Cerebellar cortex (tissue), 1 donor: ENCODE data around the gene DPCD.
"Not testable (repeated sequence)": the region's sequence is repeated elsewhere in the genome, so short reads cannot be mapped to it uniquely, and the experiment has no call there.

ENCODE experiments used
- DNase-seq: peaks from one replicate; pipeline ENCODE4 v3.0.0-alpha.2; 2015; ENCODE audit warnings: low spot score

Gene DPCD

DNA sequence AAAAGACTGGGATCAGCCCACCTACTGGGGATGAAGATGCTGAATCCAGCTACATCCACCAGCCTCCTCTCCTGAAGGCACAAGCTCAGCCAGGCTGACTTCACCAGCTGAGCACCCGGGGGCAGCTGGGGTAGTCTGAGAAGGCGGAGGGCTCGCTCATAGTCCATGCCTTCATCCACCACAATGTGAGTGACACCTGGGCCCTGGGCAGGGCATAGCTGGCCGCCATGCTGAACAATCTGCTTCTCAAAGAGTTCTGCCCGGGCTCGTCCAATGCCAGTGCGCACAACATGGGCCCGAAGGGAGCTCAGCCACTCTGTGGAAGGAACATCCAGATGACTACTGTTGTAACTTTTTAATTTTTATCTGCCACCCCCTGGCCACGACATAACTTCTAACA lies 2.3 kb upstream of the DPCD start:
- no peak for DNase-seq

DNA sequence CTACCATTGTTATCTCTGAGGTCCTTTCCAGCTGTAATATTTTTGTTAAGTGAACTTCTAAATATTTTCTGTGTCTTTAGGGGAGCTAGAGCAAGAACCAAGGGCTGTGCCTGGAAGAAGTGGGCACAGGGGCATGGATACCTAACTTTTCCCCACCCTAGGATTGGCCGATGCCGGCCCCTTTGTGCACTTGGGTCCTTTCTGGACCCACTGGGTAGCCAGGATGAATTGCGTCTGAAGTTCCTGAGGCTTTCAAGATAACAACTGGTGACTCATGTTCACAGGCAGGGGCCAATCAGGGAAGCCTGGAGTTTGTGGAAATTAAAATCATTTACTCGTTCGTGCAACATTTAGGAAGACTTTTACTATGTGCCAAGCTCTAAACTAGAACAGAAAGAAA lies 758 bp downstream of the DPCD start:
- DNase-seq = no peak

DNA sequence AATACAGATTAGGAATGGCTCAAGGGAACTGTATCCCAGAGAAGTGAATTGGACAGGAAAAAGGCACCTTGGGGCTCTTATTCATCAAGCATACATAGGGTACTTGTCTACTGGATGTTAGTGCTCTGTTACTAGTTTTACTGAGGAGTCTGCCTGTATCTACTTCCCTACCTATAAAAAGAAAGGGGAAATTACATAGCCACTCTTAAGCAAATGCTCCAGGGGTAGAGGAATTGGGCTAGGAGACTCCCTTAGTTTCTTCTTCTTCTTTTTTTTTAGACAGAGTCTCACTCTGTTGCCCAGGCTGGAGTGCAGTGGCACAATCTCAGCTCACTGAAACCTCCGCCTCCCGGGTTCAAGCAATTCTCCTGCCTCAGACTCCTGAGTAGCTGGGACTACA lies 5.2 kb downstream of the DPCD start:
- not testable (repeated sequence) for DNase-seq

DNA sequence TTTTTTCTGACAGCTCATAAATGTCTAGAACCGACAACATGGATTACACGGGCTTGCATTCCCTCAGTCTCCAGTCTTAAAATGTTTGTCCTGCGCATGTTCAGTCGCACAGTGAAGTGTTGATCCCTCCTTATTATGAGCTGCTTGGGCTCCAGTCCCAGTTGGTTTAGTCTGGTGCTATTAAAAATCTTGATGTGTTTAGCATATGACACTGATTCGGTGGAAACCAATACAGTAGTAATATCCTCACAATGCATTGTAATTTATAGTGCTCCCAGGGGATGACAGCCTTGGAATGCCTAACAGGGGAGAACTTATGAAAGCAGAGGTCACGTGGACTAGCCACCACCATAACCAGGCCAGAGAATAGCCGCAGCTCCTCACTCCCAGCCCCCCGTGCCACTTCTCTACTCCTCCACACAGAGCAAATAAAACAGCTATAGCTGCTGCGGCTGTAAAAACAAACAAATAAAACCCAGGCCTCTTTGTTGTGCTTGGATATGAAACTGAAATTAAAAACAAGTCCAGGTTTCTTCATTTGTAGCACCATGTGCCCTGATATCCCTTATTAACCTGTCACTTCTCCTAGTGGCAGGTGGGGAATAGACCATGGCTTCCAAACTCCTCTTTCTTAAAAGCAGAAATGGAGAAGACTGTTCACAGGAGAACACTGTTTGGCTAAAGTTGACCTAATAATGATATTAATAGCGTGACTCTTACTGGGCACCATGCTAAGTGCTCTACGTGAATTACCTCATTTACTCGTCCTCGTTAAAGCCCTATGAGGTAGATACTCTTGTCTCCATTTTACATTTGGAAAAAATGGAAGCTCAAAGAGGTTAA lies 7.7 kb downstream of the DPCD start:
- DNase-seq = peak; percentile 94

DNA sequence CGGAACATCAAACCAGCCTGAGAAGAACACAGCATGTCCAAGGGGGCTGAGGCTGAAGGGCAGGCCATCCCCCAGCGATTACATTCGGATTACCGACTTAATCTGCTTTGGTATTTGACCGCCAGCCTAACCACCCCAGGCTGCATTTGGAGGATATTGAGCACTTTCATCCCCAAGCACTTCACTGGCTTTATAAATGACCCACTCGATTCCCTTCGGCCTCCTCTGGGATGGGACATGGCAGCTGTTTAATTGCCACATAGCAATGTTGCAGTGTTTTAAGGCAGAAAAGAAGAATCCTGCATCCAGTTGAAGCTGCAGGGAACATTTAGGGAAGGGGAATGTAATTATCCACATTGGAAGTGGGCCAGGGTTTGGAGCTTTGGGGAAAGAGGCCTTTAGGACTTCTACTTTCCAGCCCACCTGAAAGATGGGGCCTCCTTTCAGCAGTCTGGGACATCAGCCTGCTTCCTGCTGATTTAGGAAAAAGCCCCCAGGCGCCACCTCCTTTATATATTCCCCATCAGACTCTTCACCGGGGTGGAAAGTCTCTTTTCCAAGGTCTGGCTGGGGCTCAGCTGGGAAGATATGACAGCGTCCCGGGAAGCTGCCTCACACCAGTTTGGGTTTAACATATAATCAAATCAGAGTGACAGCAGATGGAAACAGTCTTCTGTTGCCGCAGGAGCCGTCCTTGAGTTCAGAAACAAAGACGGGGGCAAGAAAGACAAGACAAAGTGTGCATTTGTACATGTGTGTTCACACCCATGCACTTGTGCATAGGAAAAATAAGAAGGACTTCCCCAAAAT lies 9.2 kb downstream of the DPCD start:
- DNase-seq = peak; percentile 90

DNA sequence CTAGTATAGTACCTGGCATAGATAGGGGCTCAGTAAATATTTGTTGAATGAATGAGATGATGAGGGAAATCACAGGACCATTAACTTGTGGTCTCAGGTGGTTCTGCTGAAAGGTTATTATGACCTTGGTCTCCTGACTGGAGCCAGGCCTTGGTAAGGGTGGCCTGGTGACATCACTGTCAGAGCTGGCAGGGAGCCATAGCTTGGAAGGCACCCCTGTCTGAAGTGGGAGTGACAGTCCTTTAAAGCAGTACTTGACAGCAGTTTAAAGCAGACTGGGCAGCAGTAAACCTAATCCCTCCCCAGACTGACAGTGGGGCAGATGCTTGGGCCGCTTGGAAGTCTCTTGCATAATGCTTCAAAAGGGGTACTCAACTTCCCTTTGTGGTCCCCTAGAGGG lies 13.4 kb downstream of the DPCD start:
- DNase-seq = no peak

DNA sequence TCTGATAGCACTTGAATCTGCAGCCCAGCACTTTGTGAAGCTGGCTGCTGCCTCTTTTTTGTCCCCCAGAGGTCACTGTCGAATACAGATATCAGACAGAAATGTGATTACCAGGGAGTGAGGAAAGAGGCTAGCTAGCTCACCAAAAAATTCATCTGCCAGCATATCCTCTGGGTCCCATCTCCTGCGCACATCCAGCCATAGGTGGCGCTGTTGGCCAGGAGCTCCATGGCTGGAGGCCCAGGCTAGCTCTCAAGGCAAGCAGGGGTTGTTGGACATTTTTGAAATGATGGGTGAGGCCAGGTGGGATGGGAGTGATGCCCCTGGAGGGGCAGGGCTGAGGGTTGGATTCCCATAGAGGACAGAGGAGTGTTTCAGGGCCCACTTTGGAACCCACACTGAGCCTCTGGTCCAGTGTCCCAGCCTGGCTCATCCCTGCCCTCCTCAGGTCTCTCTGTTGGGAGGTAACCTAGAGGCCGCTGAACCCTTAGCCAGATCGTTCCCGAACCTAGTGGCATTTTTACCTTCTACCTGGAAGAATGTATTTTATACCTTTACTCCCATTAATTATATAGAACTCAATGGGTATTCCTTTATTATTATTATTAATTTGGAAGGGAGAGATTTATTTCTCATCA lies 14.8 kb downstream of the DPCD start:
- DNase-seq = peak; percentile 93

DNA sequence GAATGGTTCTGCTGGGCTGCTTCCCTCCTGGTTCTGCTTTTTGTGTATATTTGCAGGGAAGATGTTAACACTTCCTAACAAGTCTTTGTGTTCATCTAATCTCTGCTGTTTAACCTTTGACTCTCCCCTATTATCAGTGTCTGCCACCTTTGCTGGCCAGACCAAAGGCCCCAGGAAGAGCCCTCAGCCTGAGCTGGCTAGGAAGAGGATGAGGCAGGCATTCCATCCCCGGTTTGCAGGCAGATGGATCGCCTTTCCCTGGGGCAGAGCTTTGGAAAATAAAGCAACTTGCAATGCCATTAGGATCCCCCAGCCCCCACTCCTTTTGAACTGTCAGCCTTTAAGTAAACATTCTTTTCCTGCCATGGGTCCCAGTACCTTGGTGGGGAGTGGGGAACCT lies 19.0 kb downstream of the DPCD start:
- DNase-seq = no peak

DNA sequence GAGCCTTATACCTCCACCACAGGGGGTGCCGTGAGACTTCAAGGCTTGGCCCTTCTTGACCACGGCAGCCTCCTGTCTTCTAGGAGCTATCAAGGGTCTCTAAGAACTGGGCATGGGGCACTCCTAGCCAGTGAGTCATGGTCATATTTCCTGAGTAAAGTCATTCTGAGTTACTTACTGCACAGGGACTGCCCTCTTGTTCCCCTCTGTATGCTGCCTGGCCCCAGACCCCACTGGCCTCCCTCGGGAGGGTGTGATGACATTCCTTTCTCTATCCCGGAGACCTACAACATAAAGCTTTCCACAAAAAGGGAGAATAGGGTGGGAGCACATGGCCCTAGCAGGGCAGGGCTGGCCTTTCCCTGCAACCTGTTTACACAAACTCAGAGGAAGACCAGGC lies 21.4 kb downstream of the DPCD start:
- no peak for DNase-seq

DNA sequence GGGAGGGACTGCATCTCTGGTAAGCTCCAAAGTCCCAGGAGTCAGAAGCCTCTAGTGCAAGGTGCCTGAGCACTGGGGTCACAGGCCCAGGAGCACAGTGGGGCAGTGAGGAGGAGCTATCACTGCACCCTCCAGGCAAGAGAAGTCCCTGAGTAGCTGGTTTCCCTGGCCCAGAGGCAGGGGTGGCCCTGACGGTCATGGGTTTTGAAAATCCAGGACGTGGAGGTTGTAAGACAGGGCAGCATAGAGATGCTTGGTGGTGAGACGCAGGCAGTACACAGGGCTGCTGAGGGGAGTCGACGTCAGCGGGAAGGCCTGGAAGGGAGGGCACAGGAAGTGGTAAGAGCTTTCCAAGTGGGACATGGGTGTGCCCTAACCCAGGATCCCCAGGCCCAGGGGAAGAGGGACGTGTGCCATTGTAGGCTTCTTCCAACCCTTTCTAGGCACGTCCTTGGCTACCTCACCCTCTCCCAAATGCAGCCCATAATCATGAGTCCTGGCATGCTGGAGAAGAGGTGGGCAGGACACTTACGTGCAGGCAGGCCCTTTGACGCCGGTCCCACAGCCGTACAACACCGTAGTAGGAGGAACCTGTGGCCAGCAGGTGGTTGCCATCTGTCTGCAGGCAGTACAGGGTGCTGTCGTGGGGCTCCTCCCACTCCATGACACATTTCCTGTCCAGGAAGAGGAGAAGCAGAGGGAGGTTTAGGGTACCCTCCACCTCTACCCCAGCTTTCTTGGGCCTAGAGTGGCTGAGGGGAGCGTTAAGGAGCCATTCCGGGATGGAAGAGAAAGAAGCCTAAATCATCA lies 23.2 kb downstream of the DPCD start:
- no peak for DNase-seq

DNA sequence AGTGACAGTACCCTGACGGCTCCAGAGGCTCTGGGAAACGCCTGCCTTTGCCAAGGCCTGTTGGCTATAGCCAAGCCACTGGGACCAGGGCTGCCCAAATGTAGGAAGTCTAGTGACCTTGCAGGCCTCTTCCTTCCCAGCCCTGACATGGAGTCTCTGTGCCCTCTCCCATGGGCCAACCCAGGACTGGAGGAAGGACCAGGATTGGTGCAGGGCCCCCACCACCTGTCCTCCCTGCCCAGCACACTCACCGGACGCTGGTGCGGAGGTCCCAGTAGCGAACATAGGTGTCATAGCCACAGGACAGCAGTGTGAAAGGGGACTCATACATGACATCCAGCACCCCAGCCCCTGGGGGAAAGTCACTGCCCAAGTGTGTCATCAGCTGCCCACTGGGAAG lies 24.0 kb downstream of the DPCD start:
- DNase-seq = no peak

DNA sequence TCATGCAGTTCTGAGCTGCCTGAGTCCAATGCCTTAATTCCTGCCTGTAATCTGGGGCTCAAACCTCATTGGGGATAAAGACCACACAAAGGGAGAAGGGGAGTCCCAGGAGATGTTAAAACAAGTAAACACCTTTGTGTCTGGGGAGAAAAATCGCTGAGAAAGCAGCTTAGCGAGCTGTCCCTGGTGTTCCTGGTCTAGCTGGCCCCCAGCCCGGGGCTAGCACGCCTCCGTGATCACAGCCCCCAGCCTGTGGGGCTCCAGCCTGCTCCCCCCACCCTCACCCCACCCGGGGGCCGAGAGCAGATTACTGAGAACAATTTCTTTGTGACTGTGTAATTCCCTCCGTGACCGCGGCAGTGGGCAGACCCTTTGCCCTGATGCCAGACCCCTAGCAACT lies 24.8 kb downstream of the DPCD start:
- no peak for DNase-seq

DNA sequence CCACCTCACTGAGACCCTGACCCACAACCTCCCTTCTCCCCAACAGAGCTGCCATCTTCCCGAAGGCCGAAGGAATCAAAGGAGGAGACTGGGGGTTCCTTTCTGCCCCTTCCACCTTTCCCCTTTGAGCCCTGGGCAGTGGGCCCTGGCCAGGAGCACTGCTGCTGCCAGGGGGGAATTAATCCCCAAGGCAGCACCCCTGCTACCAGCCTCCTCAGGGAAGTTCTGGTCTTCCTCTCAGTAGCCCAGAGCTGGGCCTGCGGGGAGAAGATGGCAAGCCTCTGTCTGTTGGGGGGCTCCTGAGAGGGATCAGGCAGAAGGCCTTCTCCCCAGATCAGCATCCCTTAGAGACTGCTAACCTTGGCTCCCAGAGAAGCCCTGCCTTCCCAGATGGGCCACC lies 25.5 kb downstream of the DPCD start:
- DNase-seq = no peak

DNA sequence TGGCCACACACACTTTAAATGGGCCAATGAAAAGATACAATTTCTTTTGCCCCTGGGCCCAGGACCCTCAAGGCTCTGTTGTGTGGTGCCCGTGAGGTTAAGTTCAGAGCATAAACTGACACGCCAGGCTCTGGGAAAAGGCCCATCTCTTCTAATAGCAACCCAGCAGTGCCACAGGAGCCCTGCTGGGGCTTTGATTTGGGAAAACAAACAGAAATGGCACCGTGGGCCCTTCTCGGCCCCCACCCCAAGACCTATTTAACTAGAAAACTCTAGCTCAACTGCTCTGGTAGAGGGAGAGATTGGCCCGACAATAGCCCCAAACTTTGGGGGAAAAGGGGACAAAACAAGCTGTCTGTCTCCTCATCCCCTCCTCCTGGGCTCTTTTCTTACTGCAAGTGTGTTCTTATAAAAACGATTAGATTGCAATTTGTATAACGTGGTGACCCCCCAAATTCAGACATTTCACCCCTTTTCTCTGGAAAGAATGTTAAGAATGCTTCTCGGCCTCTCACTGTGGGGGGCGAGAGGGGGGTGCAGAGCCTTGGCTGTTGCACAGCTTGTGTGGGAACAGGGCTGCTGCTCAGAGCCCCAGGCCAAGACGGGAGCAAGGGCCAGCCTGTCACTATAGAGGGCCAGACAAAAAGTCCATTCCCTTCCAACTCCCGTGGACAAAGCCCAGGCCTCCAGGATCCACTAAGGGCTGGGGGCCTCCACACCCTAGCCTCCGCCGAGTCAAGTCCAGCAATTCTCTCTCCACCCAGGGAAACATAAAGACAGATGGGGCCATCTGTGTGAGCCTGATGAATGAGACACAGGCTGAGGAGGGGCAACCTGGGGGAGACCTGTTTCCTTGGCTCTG lies 26.8 kb downstream of the DPCD start:
- no peak for DNase-seq

DNA sequence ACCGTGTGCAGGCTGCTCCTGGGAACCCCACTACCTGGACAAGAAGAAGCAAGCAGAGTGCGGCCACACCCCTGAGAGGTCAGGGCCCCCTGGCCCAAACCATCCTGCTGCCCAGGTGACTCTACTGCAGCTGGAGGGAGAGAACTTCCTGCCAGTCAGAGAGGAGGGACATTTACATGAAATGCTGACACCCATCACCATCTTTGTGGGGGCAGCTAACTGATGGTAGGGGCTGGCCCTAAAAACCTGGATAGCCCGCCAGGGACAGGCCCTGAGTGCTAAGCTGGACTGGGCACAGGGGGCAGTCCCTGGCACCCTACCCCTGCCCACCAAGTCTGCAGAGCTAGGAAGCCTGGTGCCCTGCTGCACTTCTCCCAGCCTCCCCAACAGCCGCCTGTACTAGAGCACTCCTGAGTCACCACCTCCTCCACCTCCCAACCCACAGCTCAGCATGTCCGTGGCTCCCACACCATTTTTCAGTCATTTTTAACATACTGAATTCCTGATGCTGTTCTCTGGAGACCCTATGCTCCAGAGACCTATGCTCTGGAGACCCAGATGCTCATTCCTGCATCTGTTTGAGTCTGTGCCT lies 27.5 kb downstream of the DPCD start:
- no peak for DNase-seq

DNA sequence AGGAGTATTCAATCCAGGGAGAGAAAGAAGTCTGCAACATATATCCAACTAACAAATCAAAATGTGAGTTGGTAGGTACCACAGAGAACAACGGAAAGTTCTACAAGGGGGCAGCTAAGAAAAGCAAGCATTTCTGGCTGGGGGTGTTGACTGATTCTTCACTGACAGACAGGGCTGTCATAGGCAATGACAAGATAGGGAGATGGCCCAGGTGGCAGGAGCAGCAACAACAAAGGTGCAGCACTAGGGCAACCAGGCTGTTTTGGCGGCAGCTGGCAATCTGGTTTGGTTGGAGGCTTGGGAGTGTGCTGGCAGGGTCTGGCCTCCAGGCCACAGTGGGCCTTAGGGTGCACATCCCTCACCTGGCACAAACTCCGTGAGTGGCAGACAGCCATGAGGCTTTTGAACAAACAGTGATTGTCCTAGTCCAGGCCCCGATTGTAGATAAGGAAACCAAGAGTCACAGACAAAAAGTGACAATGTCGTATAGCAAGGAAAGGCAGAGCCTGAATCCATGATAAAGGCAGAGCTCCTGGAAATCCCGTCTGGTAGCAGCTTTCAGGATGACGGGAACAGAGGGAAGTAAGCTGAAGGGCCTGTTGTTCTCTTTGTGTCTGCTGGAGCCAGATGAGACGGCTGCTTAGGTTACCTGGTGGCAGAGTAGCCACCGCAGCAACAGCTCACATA lies 28.4 kb downstream of the DPCD start:
- DNase-seq = no peak

DNA sequence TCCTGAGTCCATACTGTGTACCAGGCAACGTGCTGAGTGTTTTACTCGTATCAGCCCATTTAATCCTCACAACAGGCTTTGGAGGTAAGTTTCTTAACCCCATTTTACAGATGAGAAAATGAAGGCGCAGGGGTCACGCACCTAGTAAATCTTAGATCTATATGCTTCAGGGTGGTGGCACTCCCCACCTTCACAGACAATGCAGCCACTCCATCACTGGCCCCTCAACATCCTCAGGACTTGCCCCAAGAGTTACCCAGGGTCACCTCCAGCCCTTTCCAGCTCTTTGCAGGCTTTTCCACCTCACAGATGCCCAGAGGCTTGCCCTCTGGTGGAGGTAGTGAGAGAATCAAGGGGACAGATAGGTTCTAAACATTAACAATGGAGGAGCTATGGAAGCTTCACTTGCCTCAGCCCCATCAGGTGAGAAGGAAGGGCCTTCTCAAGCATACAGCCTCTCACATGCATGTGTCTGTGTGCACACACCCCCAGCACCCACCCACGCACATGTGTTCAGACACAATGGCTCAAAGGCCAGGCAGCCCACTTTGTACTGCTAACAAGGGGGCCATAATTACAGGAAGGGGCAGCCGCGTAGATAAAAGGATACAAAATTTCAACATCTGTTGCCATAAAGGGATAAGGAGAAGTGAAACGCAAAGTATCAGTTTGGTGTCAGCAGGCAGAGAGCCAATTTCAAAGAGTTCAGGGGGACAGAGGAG lies 29.1 kb downstream of the DPCD start:
- DNase-seq = no peak

DNA sequence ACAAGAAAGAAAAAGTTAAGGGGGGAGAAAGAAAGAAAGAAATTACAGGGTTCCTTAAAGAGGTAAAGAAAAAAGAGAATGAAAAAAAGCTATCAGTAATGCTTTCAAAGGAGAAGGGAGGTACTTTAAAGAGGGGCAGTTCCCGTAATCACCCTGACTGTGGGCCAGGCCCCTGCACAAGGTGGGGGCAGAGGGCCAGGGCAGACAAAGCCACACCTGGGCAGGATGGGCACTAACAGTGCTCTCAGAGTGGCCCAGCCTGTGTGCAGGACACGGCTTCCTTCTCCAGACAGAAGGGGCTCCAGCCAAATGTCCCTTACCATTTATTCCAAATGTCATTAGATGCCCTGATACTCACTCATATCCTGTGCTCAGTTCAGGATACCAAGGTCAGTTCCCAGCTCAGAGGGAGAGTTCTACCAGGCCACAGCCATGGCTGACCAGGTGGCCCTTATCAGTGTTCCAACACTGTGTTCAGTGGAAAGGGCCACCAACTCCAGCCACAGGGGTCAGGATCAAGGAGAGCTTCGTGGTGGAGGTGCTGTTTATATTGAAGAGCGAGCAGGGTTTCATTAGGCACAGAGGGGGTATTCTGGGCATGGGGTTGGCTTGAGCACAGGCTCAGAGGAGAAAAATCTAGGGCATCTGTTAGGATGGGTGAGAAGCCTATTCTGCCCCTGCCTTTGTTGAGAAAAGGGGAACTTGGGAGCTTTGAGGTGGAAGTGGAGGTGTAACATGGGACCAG lies 29.9 kb downstream of the DPCD start:
- no peak for DNase-seq

DNA sequence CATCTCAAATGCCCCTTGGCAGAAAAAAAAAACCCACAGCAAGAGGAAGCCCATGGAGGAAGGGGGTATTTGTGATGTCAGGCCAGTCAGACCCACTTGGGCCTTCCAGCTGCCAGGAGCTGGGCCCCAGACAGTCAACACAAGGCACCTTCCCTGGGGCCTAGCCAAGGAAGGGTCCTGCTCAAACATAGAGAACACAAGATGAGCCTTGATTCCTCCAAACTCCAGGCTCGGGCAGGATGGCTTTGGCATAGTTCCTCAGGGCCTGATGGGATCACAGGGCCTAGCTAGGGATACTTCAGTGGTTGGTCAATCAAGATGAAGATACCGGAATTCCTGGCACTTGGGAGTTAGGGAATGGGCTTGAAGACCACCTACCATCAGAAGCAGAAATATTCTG lies 30.8 kb downstream of the DPCD start:
- no peak for DNase-seq
